ENCODE data around the gene GDF7. TPM values are rescaled to one million over a fixed set of nuclear protein-coding genes. Genes with fewer than 3 reads are reported as not detected.

GDF7 gene
- total RNA-seq, result 1 to 10 TPM in 1 of 10 donors, under 1 TPM in 9; 0.10 to 1.2 (median 0.66) TPM
- under 1 TPM; 0.17 to 0.37 TPM for polyA plus RNA-seq
- long read RNA-seq, donor 1, result 0 reads
- long read RNA-seq, donor 2, partial matches to known transcripts, result 0 of 1 reads
- long read RNA-seq, donor 2, other reads (novel, unspliced or antisense), result 1 of 1 reads
- long read RNA-seq, donor 3, result 0 reads

GRCh38 chr2:20666304-20667150, at the start of gene GDF7:
Gene GDF7 (plus strand): TSS chr2:20667144. CDS start chr2:20667240, 96 bp downstream.
- Histone ChIP-seq H3K27me3 (peaks cover 38 to 98% (median 97%) of the 10 kb centered on the region in 7 donors), H3K27ac (peak within 1 kb of the TSS in 5 of 10 donors; percentile 10 to 46 (median 35)), H3K36me3 (no peaks in the 10 kb centered on the region), H3K9me3 (no peaks in the 10 kb centered on the region), H3K4me3 (peak within 1 kb of the TSS; percentile 18 to 57 (median 51)), H3K4me1 (peaks cover 0 to 31% (median 20%) of the 10 kb centered on the region in 9 donors)
- 1% methylated on average over 69 to 86 of the region's 86 CpGs for WGBS, 2 donors
- peak in 7 of 9 donors; percentile 28 to 55 (median 44) for TF ChIP-seq CTCF (IDR thresholded peaks at IDR 0.05)
- intact Hi-C loops (cut with DNase I), result loop anchor here in 3 of 10 donors (10.0 kb wide), 2 partner anchors 158 to 448 kb away; partner anchors contain the start of gene LDAH (in 1 of the 3)
- DNase-seq (peak; percentile 34 to 49), ATAC-seq (peak; percentile 34 to 66 (median 45))

- peak overlapping the region in 1 of 10 donors; percentile 1 for H3K4me3 ChIP-seq
- DNase-seq, result peak; percentile 96 to 98
- ATAC-seq, result peak; percentile 77 to 90 (median 84)
Measured at GRCh38 chr2:20617892-20618467, 49.0 kb upstream of the GDF7 start.

GRCh38 chr2:20618468-20618885, 48.5 kb upstream of the GDF7 start:
- ATAC-seq (peak in 6 of 8 donors; percentile 3 to 20 (median 4)), DNase-seq (no peak)
- Histone ChIP-seq H3K4me1 (peaks cover 63 to 100% (median 92%) of the 10 kb centered on the region in 9 donors), H3K27ac (peak overlapping the region; percentile 87 to 99 (median 96)), H3K36me3 (peaks cover 0 to 39% (median 0%) of the 10 kb centered on the region in 9 donors), H3K4me3 (peak overlapping the region in 1 of 10 donors; percentile 1), H3K9me3 (no peaks in the 10 kb centered on the region), H3K27me3 (no peaks in the 10 kb centered on the region)
- TF ChIP-seq CTCF (IDR thresholded peaks at IDR 0.05), result no peak
- 48% methylated on average over 10 of the region's 10 CpGs for WGBS, 2 donors
- intact Hi-C loops (cut with DNase I), result loop anchor here in 5 of 10 donors (5.0 kb wide), 3 partner anchors 41 to 171 kb away; partner anchors contain the start of gene RHOB (in 4 of the 5)

More at GRCh38 chr2:20617892-20618467, 49.0 kb upstream of the GDF7 start:
- H3K27me3 ChIP-seq, result no peaks in the 10 kb centered on the region
- WGBS, 2 donors, result 14 to 21% methylated on average over 14 of the region's 14 CpGs
- peak overlapping the region; percentile 87 to 99 (median 96) for H3K27ac ChIP-seq
- peaks cover 63 to 100% (median 92%) of the 10 kb centered on the region in 9 donors for H3K4me1 ChIP-seq
- peak; percentile 35 to 73 (median 60) for TF ChIP-seq CTCF (IDR thresholded peaks at IDR 0.05)
- intact Hi-C loops (cut with DNase I), result loop anchor here in 6 of 10 donors (1.0 to 5.0 kb wide), 5 partner anchors 21 to 171 kb away; partner anchors contain the start of gene RHOB (in 4 of the 6)
- no peaks in the 10 kb centered on the region for H3K9me3 ChIP-seq
- peaks cover 0 to 34% (median 0%) of the 10 kb centered on the region in 9 donors for H3K36me3 ChIP-seq
